ENCODE measurements around the gene DAB2.
"Not testable (repeated sequence)": the region's sequence is repeated elsewhere in the genome, so short reads cannot be mapped to it uniquely, and the experiment has no call there.

DAB2 gene

DNA sequence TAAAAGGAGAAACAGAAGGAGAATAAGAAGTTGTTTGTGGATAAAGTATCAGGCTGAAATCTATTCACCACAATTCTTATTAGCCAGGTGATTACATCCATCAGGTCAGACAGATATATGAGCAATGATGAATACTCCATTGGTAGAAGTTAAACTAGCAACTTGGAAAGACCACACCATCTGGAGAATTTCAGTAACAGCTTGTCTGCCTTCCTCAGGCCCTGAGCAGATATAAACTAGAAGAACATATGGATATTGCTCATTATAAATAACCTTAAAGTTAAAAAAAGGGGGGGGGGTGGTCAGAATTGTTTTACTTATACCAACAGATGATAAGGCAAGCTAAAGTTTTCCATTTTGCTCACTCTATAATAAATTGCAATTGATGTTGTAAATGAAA lies 10.4 kb downstream of the DAB2 start:
- Histone ChIP-seq H3K9ac (ENCODE audit: low read depth, low read length) (no peak overlapping the region), H3K4me3 (ENCODE audit: low read depth, low read length) (no peak overlapping the region), H3K4me1 (ENCODE audit: control insufficient read depth, insufficient read depth, low read length) (peaks cover 7% of the 10 kb centered on the region), H3K27me3 (ENCODE audit: control insufficient read depth, insufficient read depth, low read length) (no peaks in the 10 kb centered on the region), H3K36me3 (ENCODE audit: control insufficient read depth, insufficient read depth, low read length) (no peaks in the 10 kb centered on the region), H3K9me3 (ENCODE audit: control insufficient read depth, insufficient read depth, low read length) (no peaks in the 10 kb centered on the region)

DNA sequence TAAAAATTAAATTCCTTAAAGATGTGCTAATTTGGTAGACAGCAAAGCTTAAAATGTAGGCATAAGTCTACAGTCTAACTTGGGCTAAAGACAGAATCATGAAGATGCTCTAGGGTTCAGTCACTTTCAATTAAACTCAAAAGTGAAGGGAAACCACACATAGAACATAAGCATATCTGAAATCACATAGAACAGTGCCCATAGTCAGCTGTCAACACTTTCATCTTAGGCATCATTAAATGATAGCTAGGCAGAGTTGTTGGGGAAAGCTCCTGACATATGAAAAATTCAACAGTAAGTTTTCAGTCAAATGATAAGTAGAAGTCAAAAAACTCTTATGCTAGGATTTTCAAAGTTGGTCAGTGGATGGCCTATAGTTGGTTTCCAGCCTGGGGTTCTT lies 11.0 kb downstream of the DAB2 start:
- no peak overlapping the region for H3K9ac ChIP-seq (ENCODE audit: low read depth, low read length)
- no peaks in the 10 kb centered on the region for H3K36me3 ChIP-seq (ENCODE audit: control insufficient read depth, insufficient read depth, low read length)
- no peaks in the 10 kb centered on the region for H3K9me3 ChIP-seq (ENCODE audit: control insufficient read depth, insufficient read depth, low read length)
- H3K4me3 ChIP-seq (ENCODE audit: low read depth, low read length) = no peak overlapping the region
- no peaks in the 10 kb centered on the region for H3K27me3 ChIP-seq (ENCODE audit: control insufficient read depth, insufficient read depth, low read length)
- peaks cover 7% of the 10 kb centered on the region for H3K4me1 ChIP-seq (ENCODE audit: control insufficient read depth, insufficient read depth, low read length)

DNA sequence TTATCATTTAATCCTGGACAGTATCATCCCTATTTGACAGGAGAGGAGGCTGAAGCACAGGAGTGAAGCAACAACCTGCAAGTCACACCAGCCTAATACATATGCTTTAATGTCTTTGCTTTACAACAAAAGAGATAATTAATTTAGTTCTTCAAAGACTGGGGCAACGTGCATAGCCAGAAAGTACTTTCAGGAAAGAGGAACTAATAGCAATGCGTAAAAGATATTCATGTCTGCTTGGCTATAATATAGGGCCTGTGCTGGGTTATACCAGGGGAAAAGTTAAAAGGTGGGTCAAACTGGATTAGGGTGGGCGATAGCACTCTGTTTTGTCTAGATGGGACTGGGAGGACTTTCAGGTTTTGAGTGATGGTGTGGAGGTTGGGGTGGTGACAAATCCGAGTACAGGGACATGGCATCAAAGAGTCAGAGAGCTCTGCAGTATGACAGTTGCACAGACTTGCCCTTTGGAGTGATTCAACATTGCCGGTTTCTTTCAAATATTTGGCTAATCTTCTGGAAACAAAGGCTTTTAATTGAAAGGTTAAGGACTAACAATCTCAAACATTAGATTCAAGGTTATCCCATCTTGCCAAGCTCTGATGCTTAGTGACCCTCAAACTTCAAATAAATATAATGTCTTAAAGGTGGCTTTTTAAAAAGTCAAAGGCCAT lies 11.9 kb downstream of the DAB2 start:
- Histone ChIP-seq H3K4me3 (ENCODE audit: low read depth, low read length) (no peak overlapping the region), H3K9ac (ENCODE audit: low read depth, low read length) (no peak overlapping the region), H3K4me1 (ENCODE audit: control insufficient read depth, insufficient read depth, low read length) (peaks cover 7% of the 10 kb centered on the region), H3K36me3 (ENCODE audit: control insufficient read depth, insufficient read depth, low read length) (no peaks in the 10 kb centered on the region), H3K9me3 (ENCODE audit: control insufficient read depth, insufficient read depth, low read length) (no peaks in the 10 kb centered on the region), H3K27me3 (ENCODE audit: control insufficient read depth, insufficient read depth, low read length) (no peaks in the 10 kb centered on the region)

DNA sequence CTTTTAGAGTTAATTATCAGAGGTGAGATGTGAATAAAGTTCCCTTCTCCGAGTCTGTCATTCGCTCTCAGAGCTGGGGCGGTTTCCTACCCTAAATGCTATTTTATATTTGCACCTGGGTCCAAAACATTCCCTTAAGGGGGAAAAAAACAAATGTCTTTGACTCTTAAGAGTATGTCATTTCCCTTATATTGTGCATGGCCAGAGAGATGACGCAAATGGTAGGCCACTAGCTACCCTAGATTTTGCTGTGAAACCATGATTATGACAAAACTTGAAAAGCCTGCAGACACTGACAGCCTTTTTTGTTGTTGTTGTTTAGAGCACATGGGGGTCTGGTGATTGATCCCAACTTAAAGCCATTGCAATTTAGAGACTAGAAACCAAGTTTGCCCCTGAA lies 12.8 kb downstream of the DAB2 start:
- Histone ChIP-seq H3K9me3 (ENCODE audit: control insufficient read depth, insufficient read depth, low read length) (no peaks in the 10 kb centered on the region), H3K9ac (ENCODE audit: low read depth, low read length) (no peak overlapping the region), H3K36me3 (ENCODE audit: control insufficient read depth, insufficient read depth, low read length) (no peaks in the 10 kb centered on the region), H3K4me1 (ENCODE audit: control insufficient read depth, insufficient read depth, low read length) (peaks cover 7% of the 10 kb centered on the region), H3K27me3 (ENCODE audit: control insufficient read depth, insufficient read depth, low read length) (no peaks in the 10 kb centered on the region), H3K4me3 (ENCODE audit: low read depth, low read length) (no peak overlapping the region)

DNA sequence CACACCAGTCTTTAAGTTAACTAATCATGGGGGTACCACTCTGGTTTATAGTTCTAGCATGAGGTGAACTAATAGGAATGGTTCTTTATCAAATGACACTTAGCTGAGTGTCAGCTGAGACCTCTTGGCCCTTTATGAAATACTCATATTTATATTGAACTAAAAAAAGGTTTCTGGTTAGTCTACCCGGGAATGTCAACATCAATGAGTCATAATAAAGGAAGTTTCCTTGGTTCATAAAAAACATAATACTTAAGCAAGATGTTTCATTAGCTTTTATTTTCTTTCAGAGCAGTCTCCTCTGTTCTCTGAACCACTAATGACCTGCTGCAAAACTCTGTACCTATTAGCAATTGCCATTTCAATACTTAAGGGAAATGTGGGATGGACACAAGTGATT lies 13.7 kb downstream of the DAB2 start:
- H3K36me3 ChIP-seq (ENCODE audit: control insufficient read depth, insufficient read depth, low read length) = no peaks in the 10 kb centered on the region
- no peak overlapping the region for H3K9ac ChIP-seq (ENCODE audit: low read depth, low read length)
- no peaks in the 10 kb centered on the region for H3K27me3 ChIP-seq (ENCODE audit: control insufficient read depth, insufficient read depth, low read length)
- no peak overlapping the region for H3K4me3 ChIP-seq (ENCODE audit: low read depth, low read length)
- no peaks in the 10 kb centered on the region for H3K9me3 ChIP-seq (ENCODE audit: control insufficient read depth, insufficient read depth, low read length)
- H3K4me1 ChIP-seq (ENCODE audit: control insufficient read depth, insufficient read depth, low read length) = peaks cover 5% of the 10 kb centered on the region

DNA sequence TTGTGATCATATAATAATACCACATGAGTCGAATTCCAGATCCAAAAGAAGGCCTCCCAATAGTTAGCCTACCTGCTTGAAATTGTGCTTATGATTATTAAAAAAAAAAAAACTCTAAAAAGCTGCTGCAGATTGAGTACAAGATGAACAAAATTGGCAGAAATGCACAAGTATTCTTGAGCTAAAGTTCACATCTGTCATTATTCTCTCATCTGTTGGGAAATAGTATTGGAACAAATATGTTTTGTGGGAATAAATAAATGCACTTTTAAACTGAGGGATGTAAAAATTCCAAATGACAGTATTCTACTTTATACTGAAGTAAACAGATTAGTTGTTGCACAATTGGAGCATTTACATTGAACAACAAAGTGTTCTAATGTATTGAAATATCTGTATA lies 15.7 kb downstream of the DAB2 start:
- no peak overlapping the region for H3K9ac ChIP-seq (ENCODE audit: low read depth, low read length)
- H3K4me3 ChIP-seq (ENCODE audit: low read depth, low read length) = no peak overlapping the region
- H3K9me3 ChIP-seq (ENCODE audit: control insufficient read depth, insufficient read depth, low read length) = no peaks in the 10 kb centered on the region
- H3K4me1 ChIP-seq (ENCODE audit: control insufficient read depth, insufficient read depth, low read length) = peaks cover 5% of the 10 kb centered on the region
- H3K36me3 ChIP-seq (ENCODE audit: control insufficient read depth, insufficient read depth, low read length) = no peaks in the 10 kb centered on the region
- H3K27me3 ChIP-seq (ENCODE audit: control insufficient read depth, insufficient read depth, low read length) = no peaks in the 10 kb centered on the region

DNA sequence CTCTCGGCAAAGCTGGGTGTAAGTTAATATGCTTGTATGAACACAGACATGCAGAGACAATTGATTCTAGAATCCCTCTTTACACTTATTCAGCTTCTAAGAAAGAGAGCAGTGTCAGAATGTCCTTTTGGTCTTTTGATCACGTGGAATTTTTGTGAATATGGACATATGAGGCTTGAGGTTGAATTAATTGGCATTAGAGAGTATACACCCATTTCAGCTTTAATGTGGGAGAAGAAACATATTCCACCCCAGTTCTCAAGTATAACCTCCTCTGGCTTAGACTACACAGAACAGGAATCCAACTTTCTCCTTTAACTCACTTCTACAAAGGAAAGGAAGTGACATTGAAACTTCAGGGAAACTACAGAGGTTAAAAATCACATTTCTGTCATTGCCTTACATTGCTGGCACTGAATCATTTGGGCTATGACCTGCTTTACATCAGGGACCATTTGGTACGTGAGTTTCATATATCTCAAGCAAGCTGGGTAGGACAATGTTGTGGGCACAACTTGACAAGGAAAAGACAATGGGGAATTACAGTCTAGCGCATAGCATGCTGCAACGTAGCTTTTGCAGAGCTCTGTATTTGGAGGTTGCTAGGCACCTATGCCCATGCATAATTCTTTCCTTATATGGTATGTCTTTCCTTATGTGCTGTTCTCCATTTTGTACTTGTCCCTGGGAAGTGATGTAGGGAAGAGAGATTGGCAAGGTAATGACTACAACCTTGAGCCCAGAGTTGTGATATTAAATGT lies 19.5 kb downstream of the DAB2 start:
- Histone ChIP-seq H3K4me1 (ENCODE audit: control insufficient read depth, insufficient read depth, low read length) (no peaks in the 10 kb centered on the region), H3K27me3 (ENCODE audit: control insufficient read depth, insufficient read depth, low read length) (no peaks in the 10 kb centered on the region), H3K9me3 (ENCODE audit: control insufficient read depth, insufficient read depth, low read length) (no peaks in the 10 kb centered on the region), H3K9ac (ENCODE audit: low read depth, low read length) (no peak overlapping the region), H3K4me3 (ENCODE audit: low read depth, low read length) (no peak overlapping the region), H3K36me3 (ENCODE audit: control insufficient read depth, insufficient read depth, low read length) (no peaks in the 10 kb centered on the region)

DNA sequence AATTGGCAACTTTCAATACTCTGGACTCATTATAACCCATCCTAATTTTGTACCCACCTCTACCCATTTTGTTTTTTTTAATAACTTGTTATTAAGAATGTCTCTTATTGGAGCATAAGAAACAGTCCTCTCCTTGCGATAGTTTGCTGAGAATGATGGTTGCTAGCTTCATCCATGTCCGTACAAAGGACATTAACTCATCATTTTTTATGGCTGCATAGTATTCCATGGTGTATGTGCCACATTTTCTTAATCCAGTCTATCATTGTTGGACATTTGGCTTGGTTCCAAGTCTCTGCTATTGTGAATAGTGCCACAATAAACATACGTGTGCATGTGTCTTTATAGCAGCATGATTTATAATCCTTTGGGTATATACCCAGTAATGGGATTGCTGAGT lies 21.0 kb downstream of the DAB2 start:
- not testable (repeated sequence) for H3K4me3 ChIP-seq (ENCODE audit: low read depth, low read length); H3K9ac ChIP-seq (ENCODE audit: low read depth, low read length); H3K9me3 ChIP-seq (ENCODE audit: control insufficient read depth, insufficient read depth, low read length); H3K4me1 ChIP-seq (ENCODE audit: control insufficient read depth, insufficient read depth, low read length); H3K36me3 ChIP-seq (ENCODE audit: control insufficient read depth, insufficient read depth, low read length); H3K27me3 ChIP-seq (ENCODE audit: control insufficient read depth, insufficient read depth, low read length)

DNA sequence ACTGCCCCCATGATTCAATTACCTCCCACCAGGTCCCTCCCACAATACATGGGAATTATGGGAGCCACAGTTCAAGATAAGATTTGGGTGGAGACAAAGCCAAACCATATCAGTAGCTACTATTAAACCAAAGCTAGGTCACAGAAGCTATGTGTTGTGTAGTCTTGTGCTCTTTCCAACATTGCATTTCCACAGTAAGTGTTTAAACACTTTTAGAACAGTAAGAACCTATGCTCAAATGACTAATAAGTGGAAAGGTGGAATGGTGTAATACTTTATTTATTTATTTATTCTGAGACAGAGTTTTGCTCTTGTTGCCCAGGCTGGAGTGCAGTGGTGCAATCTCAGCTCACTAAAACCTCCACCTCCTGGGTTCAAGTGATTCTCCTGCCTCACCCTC lies 22.6 kb downstream of the DAB2 start:
- H3K9ac ChIP-seq (ENCODE audit: low read depth, low read length); H3K9me3 ChIP-seq (ENCODE audit: control insufficient read depth, insufficient read depth, low read length); H3K36me3 ChIP-seq (ENCODE audit: control insufficient read depth, insufficient read depth, low read length); H3K4me1 ChIP-seq (ENCODE audit: control insufficient read depth, insufficient read depth, low read length); H3K27me3 ChIP-seq (ENCODE audit: control insufficient read depth, insufficient read depth, low read length); H3K4me3 ChIP-seq (ENCODE audit: low read depth, low read length): not testable (repeated sequence)

DNA sequence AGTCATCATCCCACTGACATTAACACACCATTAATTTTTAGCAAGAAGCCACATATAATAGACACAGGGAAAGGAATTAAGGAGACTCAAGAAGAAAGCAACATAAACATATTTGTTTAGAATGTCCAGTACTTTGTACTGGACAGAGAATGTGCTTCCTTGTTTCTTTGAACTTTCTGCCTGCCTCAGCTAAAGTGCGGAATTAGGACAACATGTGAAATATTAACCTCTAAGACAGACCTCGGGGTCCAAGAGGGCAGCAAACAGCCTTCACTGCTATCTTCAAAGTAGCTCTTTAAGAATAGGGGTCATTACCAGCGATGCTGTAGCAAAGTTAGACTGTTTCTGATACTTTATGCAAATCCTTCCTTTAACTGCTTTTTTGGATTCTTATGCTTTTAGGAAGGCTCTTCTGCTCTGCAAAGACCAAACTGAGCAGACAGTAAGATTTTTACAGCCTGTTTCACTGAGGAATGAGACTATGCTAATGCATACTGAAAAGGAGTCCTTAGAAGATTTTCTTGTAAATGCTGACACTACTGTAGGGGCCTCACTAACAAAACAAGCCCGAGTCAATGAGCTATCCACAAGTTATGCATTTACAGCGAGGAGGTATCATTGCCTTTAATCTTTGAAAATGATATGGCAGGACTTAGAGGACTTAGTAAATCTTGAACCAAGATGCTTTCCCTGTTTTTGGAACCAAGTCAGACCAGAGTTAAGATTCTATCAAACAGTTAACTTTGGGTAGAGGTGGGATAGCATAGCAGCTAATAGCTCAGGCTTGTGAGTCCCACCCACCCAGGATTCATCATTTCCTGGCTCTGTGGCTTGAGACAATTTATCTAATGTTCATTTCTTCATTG lies 23.8 kb downstream of the DAB2 start:
- no peaks in the 10 kb centered on the region for H3K9me3 ChIP-seq (ENCODE audit: control insufficient read depth, insufficient read depth, low read length)
- H3K4me1 ChIP-seq (ENCODE audit: control insufficient read depth, insufficient read depth, low read length) = peaks cover 2% of the 10 kb centered on the region
- no peak overlapping the region for H3K4me3 ChIP-seq (ENCODE audit: low read depth, low read length)
- H3K36me3 ChIP-seq (ENCODE audit: control insufficient read depth, insufficient read depth, low read length) = no peaks in the 10 kb centered on the region
- H3K9ac ChIP-seq (ENCODE audit: low read depth, low read length) = no peak overlapping the region
- H3K27me3 ChIP-seq (ENCODE audit: control insufficient read depth, insufficient read depth, low read length) = no peaks in the 10 kb centered on the region

DNA sequence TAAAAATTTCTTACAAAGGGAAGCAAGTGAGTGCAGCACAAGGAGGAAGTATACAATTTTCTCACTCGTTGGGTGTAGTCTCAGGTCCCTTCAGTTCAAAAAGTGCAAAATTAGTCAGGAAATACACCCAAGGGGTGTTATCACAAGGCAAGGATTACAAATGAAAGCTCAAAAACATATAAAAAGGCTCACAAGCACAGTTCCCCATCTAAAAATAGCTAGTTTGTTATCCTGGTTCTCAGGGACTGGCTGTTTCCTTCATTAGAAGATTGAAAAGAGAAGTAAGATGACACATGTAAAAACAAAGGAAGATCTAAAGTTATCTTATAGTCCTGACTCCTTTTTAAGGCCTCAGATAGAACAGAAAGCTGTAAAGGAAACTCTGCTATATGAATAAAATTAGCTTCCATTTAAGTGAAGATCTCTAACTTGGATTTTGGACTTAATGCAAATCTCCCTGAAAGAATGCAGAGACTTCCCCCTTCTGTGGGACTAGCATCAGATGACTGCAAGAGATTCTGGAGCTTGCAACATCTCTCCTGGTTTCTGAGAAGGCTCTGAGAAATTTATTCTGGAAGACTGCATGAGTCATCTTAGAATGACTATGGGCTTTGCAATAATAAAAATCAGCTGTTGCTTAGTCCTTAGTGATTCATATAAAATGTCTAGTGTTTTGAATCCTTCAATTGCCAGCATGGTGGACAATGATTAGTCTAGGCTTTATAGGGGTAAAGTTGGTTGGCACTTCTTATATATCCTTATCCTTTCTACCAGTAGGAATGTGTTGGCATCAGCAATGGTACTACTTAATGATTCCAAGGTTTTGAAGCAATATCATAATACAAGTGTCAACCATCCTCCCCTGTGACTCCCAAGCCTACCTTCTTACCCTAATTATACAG lies 25.4 kb downstream of the DAB2 start:
- Histone ChIP-seq H3K4me3 (ENCODE audit: low read depth, low read length) (no peak overlapping the region), H3K4me1 (ENCODE audit: control insufficient read depth, insufficient read depth, low read length) (peaks cover 2% of the 10 kb centered on the region), H3K27me3 (ENCODE audit: control insufficient read depth, insufficient read depth, low read length) (no peaks in the 10 kb centered on the region), H3K9me3 (ENCODE audit: control insufficient read depth, insufficient read depth, low read length) (no peaks in the 10 kb centered on the region), H3K9ac (ENCODE audit: low read depth, low read length) (no peak overlapping the region), H3K36me3 (ENCODE audit: control insufficient read depth, insufficient read depth, low read length) (no peaks in the 10 kb centered on the region)

Data from iPS-15b (cell line).